ENCODE data around the gene LHFPL3. TPM values are rescaled to one million over a fixed set of nuclear protein-coding genes. Genes with fewer than 3 reads are reported as not detected.
"Not testable (repeated sequence)": the region's sequence is repeated elsewhere in the genome, so short reads cannot be mapped to it uniquely, and the experiment has no call there.

The LHFPL3 gene
- total and polyA plus RNA-seq, 2 experiments from 2014 or later = not detected

DNA sequence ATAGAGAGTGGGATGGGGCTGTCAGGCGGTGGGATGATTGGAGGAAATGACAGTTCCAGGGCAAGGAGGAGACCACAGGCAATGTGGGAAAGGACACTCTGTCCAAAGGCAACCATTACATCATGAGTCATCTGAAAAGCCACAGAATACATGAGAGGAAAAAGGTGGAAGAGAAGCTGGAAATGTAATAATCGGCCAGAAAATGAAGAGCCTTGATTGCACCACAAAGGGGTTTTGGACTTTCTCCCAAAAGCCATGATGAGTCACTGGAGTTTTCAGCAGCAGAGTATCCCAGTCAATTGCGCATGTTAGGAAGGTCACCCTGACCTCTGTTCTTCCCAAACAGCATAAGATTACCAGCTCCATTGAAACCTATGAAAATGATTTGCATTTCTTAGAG is 222.0 kb downstream of the LHFPL3 start:
- no peak overlapping the region for H3K4me2 ChIP-seq (ENCODE audit: unreplicated experiment)
- no peaks in the 10 kb centered on the region for H3K79me2 ChIP-seq (ENCODE audit: insufficient read depth)
- H3K27ac ChIP-seq = no peak overlapping the region
- TF ChIP-seq EZH2phosphoT487 (IDR thresholded peaks at IDR 0.05; ENCODE audit: insufficient read depth, low read depth) (no peak), EZH2 (IDR thresholded peaks at IDR 0.05; ENCODE audit: insufficient read depth, poor library complexity, severe bottlenecking) (no peak)
- 46 to 49% methylated on average over 3 of the region's 3 CpGs for WGBS, 2 experiments (ENCODE audit: low coverage in 1 of 2, low lambda C conversion rate in 2 of 2, missing lambda C conversion rate in 2 of 2)
- no peaks in the 10 kb centered on the region for H3K27me3 ChIP-seq (replicated peaks; ENCODE audit: insufficient read depth)
- no peaks in the 10 kb centered on the region for H3K9me3 ChIP-seq (ENCODE audit: low read depth)
- peak; percentile 1 for DNase-seq
- H3K36me3 ChIP-seq (ENCODE audit: low read depth) = no peaks in the 10 kb centered on the region
- H3K9me2 ChIP-seq (ENCODE audit: insufficient read depth) = no peaks in the 10 kb centered on the region
- no peaks in the 10 kb centered on the region for H4K20me1 ChIP-seq (ENCODE audit: insufficient read depth)
- no peak overlapping the region for H3K4me3 ChIP-seq
- no peaks in the 10 kb centered on the region for H3F3A ChIP-seq (ENCODE audit: insufficient read depth)
- in situ Hi-C loops (cut with MboI) = no loop called here
- H3K4me1 ChIP-seq (ENCODE audit: insufficient read depth) = no peaks in the 10 kb centered on the region
- no peak overlapping the region for H2AFZ ChIP-seq
- H3K9ac ChIP-seq = no peak overlapping the region

- Histone ChIP-seq H3K4me2 (ENCODE audit: unreplicated experiment) (no peak overlapping the region), H2AFZ (no peak overlapping the region), H3K9me2 (ENCODE audit: insufficient read depth) (no peaks in the 10 kb centered on the region), H3K4me1 (ENCODE audit: insufficient read depth) (no peaks in the 10 kb centered on the region), H3K36me3 (ENCODE audit: low read depth) (no peaks in the 10 kb centered on the region), H3K9me3 (ENCODE audit: low read depth) (no peaks in the 10 kb centered on the region), H3F3A (ENCODE audit: insufficient read depth) (no peaks in the 10 kb centered on the region), H3K27ac (no peak overlapping the region), H3K9ac (no peak overlapping the region), H3K4me3 (no peak overlapping the region), H4K20me1 (ENCODE audit: insufficient read depth) (no peaks in the 10 kb centered on the region), H3K79me2 (ENCODE audit: insufficient read depth) (no peaks in the 10 kb centered on the region), H3K27me3 (replicated peaks; ENCODE audit: insufficient read depth) (no peaks in the 10 kb centered on the region)
- no peak for DNase-seq
- WGBS, 2 experiments (ENCODE audit: low coverage in 1 of 2, low lambda C conversion rate in 2 of 2, missing lambda C conversion rate in 2 of 2) = 8 to 15% methylated on average over 1 of the region's 1 CpG
- in situ Hi-C loops (cut with MboI) = no loop called here
- no peak for TF ChIP-seq EZH2 (IDR thresholded peaks at IDR 0.05; ENCODE audit: insufficient read depth, poor library complexity, severe bottlenecking)
- TF ChIP-seq EZH2phosphoT487 (IDR thresholded peaks at IDR 0.05; ENCODE audit: insufficient read depth, low read depth) = no peak
Measured at GRCh38 chr7:104551226-104551625, 222.8 kb downstream of the LHFPL3 start.

DNA sequence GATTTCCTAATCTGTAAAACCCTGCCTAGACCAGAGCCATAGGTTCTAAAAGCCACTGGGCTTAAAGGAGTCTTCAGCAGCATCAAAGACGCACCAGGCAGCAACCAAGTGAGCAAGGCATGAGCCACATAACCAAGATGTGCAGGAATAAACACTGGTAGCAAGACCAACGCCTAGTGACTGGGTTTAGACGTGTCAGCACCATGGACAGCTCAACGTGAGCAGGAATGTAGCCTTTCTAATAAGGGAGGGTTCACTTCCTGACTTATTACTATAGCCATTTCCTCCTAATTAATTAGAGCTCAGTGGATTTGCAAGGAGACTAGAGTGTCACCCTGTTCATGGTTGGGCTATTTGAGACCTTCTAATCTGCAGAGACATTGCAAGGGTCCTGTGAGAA is 223.7 kb downstream of the LHFPL3 start:
- Histone ChIP-seq H3K4me2 (ENCODE audit: unreplicated experiment) (no peak overlapping the region), H3K4me1 (ENCODE audit: insufficient read depth) (no peaks in the 10 kb centered on the region), H2AFZ (no peak overlapping the region), H3K4me3 (no peak overlapping the region), H3K36me3 (ENCODE audit: low read depth) (no peaks in the 10 kb centered on the region), H3F3A (ENCODE audit: insufficient read depth) (no peaks in the 10 kb centered on the region), H3K9me3 (ENCODE audit: low read depth) (no peaks in the 10 kb centered on the region), H3K27me3 (replicated peaks; ENCODE audit: insufficient read depth) (no peaks in the 10 kb centered on the region), H3K79me2 (ENCODE audit: insufficient read depth) (no peaks in the 10 kb centered on the region), H4K20me1 (ENCODE audit: insufficient read depth) (no peaks in the 10 kb centered on the region), H3K9ac (no peak overlapping the region), H3K9me2 (ENCODE audit: insufficient read depth) (no peaks in the 10 kb centered on the region), H3K27ac (no peak overlapping the region)
- peak; percentile 37 for DNase-seq
- TF ChIP-seq EZH2phosphoT487 (IDR thresholded peaks at IDR 0.05; ENCODE audit: insufficient read depth, low read depth) = no peak
- no peak for TF ChIP-seq EZH2 (IDR thresholded peaks at IDR 0.05; ENCODE audit: insufficient read depth, poor library complexity, severe bottlenecking)
- in situ Hi-C loops (cut with MboI) = no loop called here
- 0 to 5% methylated on average over 4 of the region's 4 CpGs for WGBS, 2 experiments (ENCODE audit: low coverage in 1 of 2, low lambda C conversion rate in 2 of 2, missing lambda C conversion rate in 2 of 2)

DNA sequence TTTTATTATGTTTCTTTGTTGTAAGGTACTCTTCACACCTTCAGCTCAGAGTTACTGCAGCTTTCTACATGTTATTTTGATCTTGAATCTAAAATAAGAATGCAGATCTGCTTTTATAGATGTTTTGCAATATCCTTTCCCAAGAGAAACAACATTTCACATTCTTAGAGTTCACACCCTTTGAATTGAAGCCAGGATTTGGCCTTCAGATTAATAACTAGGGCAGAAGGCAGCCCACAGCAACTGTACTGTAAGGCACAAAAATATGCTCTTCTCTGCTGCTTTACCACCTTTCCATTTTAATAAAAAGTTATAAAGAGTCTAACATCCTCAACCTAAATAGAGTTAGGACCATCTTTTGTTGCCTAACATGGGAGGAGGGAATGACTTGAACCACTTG is 224.7 kb downstream of the LHFPL3 start:
- Histone ChIP-seq H3K79me2 (ENCODE audit: insufficient read depth) (no peaks in the 10 kb centered on the region), H4K20me1 (ENCODE audit: insufficient read depth) (no peaks in the 10 kb centered on the region), H3K27ac (no peak overlapping the region), H3K36me3 (ENCODE audit: low read depth) (no peaks in the 10 kb centered on the region), H3K9me2 (ENCODE audit: insufficient read depth) (no peaks in the 10 kb centered on the region), H3K4me1 (ENCODE audit: insufficient read depth) (no peaks in the 10 kb centered on the region), H3K4me2 (ENCODE audit: unreplicated experiment) (no peak overlapping the region), H3K27me3 (replicated peaks; ENCODE audit: insufficient read depth) (no peaks in the 10 kb centered on the region), H3K9ac (no peak overlapping the region), H3K4me3 (no peak overlapping the region), H3K9me3 (ENCODE audit: low read depth) (no peaks in the 10 kb centered on the region), H2AFZ (no peak overlapping the region), H3F3A (ENCODE audit: insufficient read depth) (no peaks in the 10 kb centered on the region)
- in situ Hi-C loops (cut with MboI) = no loop called here
- no peak for TF ChIP-seq EZH2 (IDR thresholded peaks at IDR 0.05; ENCODE audit: insufficient read depth, poor library complexity, severe bottlenecking)
- no peak for TF ChIP-seq EZH2phosphoT487 (IDR thresholded peaks at IDR 0.05; ENCODE audit: insufficient read depth, low read depth)
- DNase-seq = no peak

DNA sequence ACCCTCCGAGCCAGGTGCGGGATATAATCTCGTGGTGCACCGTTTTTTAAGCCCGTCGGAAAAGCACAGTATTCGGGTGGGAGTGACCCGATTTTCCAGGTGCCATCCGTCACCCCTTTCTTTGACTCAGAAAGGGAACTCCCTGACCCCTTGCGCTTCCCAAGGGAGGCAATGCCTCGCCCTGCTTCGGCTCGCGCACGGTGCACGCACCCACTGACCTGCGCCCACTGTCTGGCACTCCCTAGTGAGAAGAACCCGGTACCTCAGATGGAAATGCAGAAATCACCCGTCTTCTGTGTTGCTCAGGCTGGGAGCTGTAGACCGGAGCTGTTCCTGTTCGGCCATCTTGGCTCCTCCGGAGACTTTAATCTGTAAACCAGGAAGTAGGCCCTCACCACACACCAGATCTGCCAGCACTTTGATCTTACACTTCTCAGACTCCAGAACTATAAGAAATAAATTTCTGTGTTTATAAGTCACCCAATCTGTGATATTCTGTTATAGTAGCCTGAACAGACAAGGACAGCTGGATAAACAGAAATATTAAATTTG is 235.0 kb downstream of the LHFPL3 start:
- H3K9ac ChIP-seq; H3F3A ChIP-seq (ENCODE audit: insufficient read depth); H4K20me1 ChIP-seq (ENCODE audit: insufficient read depth); H3K27me3 ChIP-seq (replicated peaks; ENCODE audit: insufficient read depth); H3K4me1 ChIP-seq (ENCODE audit: insufficient read depth); DNase-seq; H3K36me3 ChIP-seq (ENCODE audit: low read depth); H3K9me3 ChIP-seq (ENCODE audit: low read depth); H3K4me3 ChIP-seq; in situ Hi-C loops (cut with MboI); H3K27ac ChIP-seq; H2AFZ ChIP-seq; H3K79me2 ChIP-seq (ENCODE audit: insufficient read depth); H3K4me2 ChIP-seq (ENCODE audit: unreplicated experiment); H3K9me2 ChIP-seq (ENCODE audit: insufficient read depth): not testable (repeated sequence)
- WGBS, 2 experiments (ENCODE audit: low coverage in 1 of 2, low lambda C conversion rate in 2 of 2, missing lambda C conversion rate in 2 of 2) = 56 to 66% methylated on average over 17 to 19 of the region's 22 CpGs

Data from GM23248 (cell line).